HCT116 (cell line): ENCODE measurements around the gene FADD. TPM values are rescaled to one million over a fixed set of nuclear protein-coding genes. Genes with fewer than 3 reads are reported as not detected.

Experiments
- ATAC-seq: fragments of 200-7000 bp; cut with Tn5 transposase; 2 replicates; pipeline ENCODE4 v1.9.1; 2020; ENCODE audit warnings: mild to moderate bottlenecking, moderate library complexity
- BruUV-seq: library from RNA; stranded (reverse); fragments of 400-500 nt; replicated peaks from 2 replicates; lab custom pipeline; 2021; lab: Mats Ljungman, UMichigan
- CTCF ChIA-PET: fragments of 300-600 bp; sonication (Branson Sonifier 250); formaldehyde crosslinking; loops from one replicate; lab custom pipeline; 2021; ENCODE audit warnings: antibody characterized with exemption; lab: Charles Lee
- POLR2A ChIA-PET: fragments of 300-600, 350-600 bp; sonication (Branson Sonifier 250); formaldehyde crosslinking; loops from one replicate; lab custom pipeline; 2021; ENCODE audit warnings: antibody characterized with exemption; lab: Charles Lee
- RAD21 ChIA-PET, 2 experiments: fragments of 300-600 bp; sonication (Branson Sonifier 250); formaldehyde crosslinking; loops; one replicate each; lab custom pipeline; 2023; ENCODE audit warnings: low total read pairs in 2 of 2; ENCODE audit not compliant: uncharacterized antibody in 2 of 2, unreplicated experiment in 2 of 2, low non-redundant PET in 1 of 2; lab: Charles Lee
- DNase-seq: peaks from one replicate; pipeline ENCODE4 v3.0.0-alpha.2; 2010; ENCODE audit warnings: low read depth, low spot score
- H2AFZ ChIP-seq: fragments of 200-600 bp; shearing (Covaris generic), sonication (generic); 2 replicates; pipeline ENCODE4 v1.6.1; 2017; ENCODE audit warnings: low read depth, mixed run types, mixed read lengths, antibody characterized with exemption, low read length; ENCODE audit not compliant: poor library complexity, severe bottlenecking
- H3K27ac ChIP-seq: 2 replicates; pipeline ENCODE4 v1.5.1; 2012; ENCODE audit warnings: low read depth, low read length
- H3K27me3 ChIP-seq: fragments of 200-600 bp; sonication (generic); 2 replicates; pipeline ENCODE4 v1.6.1; 2016; ENCODE audit warnings: mixed run types, low read length, mixed read lengths; ENCODE audit not compliant: insufficient read depth
- H3K36me3 ChIP-seq, 2 experiments: fragments of 200-500 bp in 1 of 2; fragments of 200-600 bp in 1 of 2; sonication (Bioruptor generic) in 1 of 2; sonication (generic) in 1 of 2; 2 replicates each; pipeline versions ENCODE4 v1.5.1 to v1.6.1; 2014 to 2016; ENCODE audit warnings: low read length in 2 of 2, inconsistent platforms in 1 of 2, mixed read lengths in 1 of 2, mixed run types in 1 of 2; ENCODE audit not compliant: insufficient read depth in 2 of 2, control insufficient read depth in 1 of 2
- H3K4me1 ChIP-seq, 2 experiments: fragments of 200-600 bp in 1 of 2; sonication (generic) in 1 of 2; 2 replicates each; pipeline versions ENCODE4 v1.5.1 to v1.6.1; 2012 to 2017; ENCODE audit warnings: low read length in 2 of 2, inconsistent platforms in 1 of 2, mild to moderate bottlenecking in 1 of 2, mixed read lengths in 1 of 2, mixed run types in 1 of 2, moderate library complexity in 1 of 2; ENCODE audit not compliant: insufficient read depth in 2 of 2, control insufficient read depth in 1 of 2
- H3K4me2 ChIP-seq: fragments of 200-600 bp; sonication (generic); 2 replicates; pipeline ENCODE4 v1.6.1; 2017; ENCODE audit warnings: mixed run types, low read length, mixed read lengths
- H3K4me3 ChIP-seq, 2 experiments: fragments of 200-600 bp in 1 of 2; sonication (generic) in 1 of 2; replicated peaks in 1 of 2; 2 replicates each; pipeline ENCODE4 v1.5.1; 2011 to 2016; ENCODE audit warnings: low read length in 2 of 2, control low read depth in 1 of 2, low read depth in 1 of 2, mild to moderate bottlenecking in 1 of 2, mixed read lengths in 1 of 2, mixed run types in 1 of 2
- H3K79me2 ChIP-seq: fragments of 200-600 bp; sonication (generic); 2 replicates; pipeline ENCODE4 v1.6.1; 2017; ENCODE audit warnings: mild to moderate bottlenecking, mixed run types, low read length, moderate library complexity, mixed read lengths; ENCODE audit not compliant: insufficient read depth
- H3K9ac ChIP-seq: fragments of 200-600 bp; sonication (generic); 2 replicates; pipeline ENCODE4 v1.6.1; 2016; ENCODE audit warnings: low read length, mixed read lengths
- H3K9me2 ChIP-seq: fragments of 200-600 bp; sonication (generic), shearing (Covaris generic); 2 replicates; pipeline ENCODE4 v1.6.1; 2017; ENCODE audit warnings: mixed run types, mild to moderate bottlenecking, moderate library complexity; ENCODE audit not compliant: insufficient read depth
- H3K9me3 ChIP-seq, 2 experiments: fragments of 200-500 bp in 1 of 2; fragments of 200-600 bp in 1 of 2; sonication (Bioruptor generic) in 1 of 2; sonication (generic) in 1 of 2; 2 replicates each; pipeline ENCODE4 v1.6.1; 2014 to 2017; ENCODE audit warnings: low read length in 2 of 2, mixed read lengths in 2 of 2, inconsistent platforms in 1 of 2, low read depth in 1 of 2, mild to moderate bottlenecking in 1 of 2, mixed run types in 1 of 2, moderate library complexity in 1 of 2; ENCODE audit not compliant: control insufficient read depth in 1 of 2, insufficient read depth in 1 of 2
- H4K20me1 ChIP-seq: fragments of 200-600 bp; sonication (generic), shearing (Covaris generic); 2 replicates; pipeline ENCODE4 v1.6.1; 2017; ENCODE audit warnings: mixed run types, mild to moderate bottlenecking, moderate library complexity; ENCODE audit not compliant: insufficient read depth
- CBX3 ChIP-seq: IDR thresholded peaks from 2 replicates; pipeline ENCODE4 v1.6.1; 2012; ENCODE audit warnings: low read depth
- CTCF ChIP-seq, 3 experiments: fragments of 200-600 bp in 1 of 3; sonication (generic) in 1 of 3; IDR thresholded peaks in 2 of 3; conservative IDR thresholded peaks in 1 of 3; 2 replicates each; pipeline ENCODE4 v1.5.1; 2012 to 2017; ENCODE audit warnings: low read depth in 2 of 3, low read length in 2 of 3, antibody characterized with exemption in 1 of 3, borderline replicate concordance in 1 of 3, control low read depth in 1 of 3, mild to moderate bottlenecking in 1 of 3, mixed read lengths in 1 of 3, mixed run types in 1 of 3, moderate library complexity in 1 of 3; ENCODE audit not compliant: insufficient read depth in 1 of 3
- ELF1 ChIP-seq: IDR thresholded peaks from 2 replicates; pipeline ENCODE4 v1.6.1; 2012; ENCODE audit warnings: low read depth, borderline replicate concordance
- EZH2phosphoT487 ChIP-seq: fragments of 200-600 bp; IDR thresholded peaks from 2 replicates; pipeline ENCODE4 v1.6.1; 2018; ENCODE audit warnings: antibody characterized with exemption, borderline replicate concordance
- RAD21 ChIP-seq: IDR thresholded peaks from 2 replicates; pipeline ENCODE4 v1.6.1; 2012; ENCODE audit warnings: low read depth, mild to moderate bottlenecking
- SP1 ChIP-seq: IDR thresholded peaks from 2 replicates; pipeline ENCODE4 v1.6.1; 2012; ENCODE audit warnings: low read depth
- SRF ChIP-seq: IDR thresholded peaks from 2 replicates; pipeline ENCODE4 v1.6.1; 2012; ENCODE audit warnings: low read depth
- ZFX ChIP-seq: fragments of 450-650 bp; IDR thresholded peaks from 2 replicates; pipeline ENCODE4 v1.6.1; 2017
- ZNF274 ChIP-seq: fragments of 200-500 bp; sonication (Bioruptor generic); IDR thresholded peaks from 2 replicates; pipeline ENCODE4 v1.6.1; 2014; ENCODE audit warnings: mild to moderate bottlenecking, low read depth, low read length, inconsistent platforms
- intact Hi-C: fragments of 100-400 bp; cut with micrococcal nuclease; formaldehyde crosslinking; loops from 2 replicates; pipeline ENCODE4 v1.10.0; 2022
- total RNA-seq: library from RNA; stranded (reverse); gene quantifications from one replicate; pipeline ENCODE4 v1.2.1, GENCODE V29; 2021; ENCODE audit not compliant: unreplicated experiment

The FADD gene
- total RNA-seq, 1 experiment from 2014 or later = 26.7 TPM

GRCh38 chr11:70156291-70157037 is 46.6 kb upstream of the FADD start:
- Histone ChIP-seq H3K9me2 (no peaks in the 10 kb centered on the region), H3K36me3 (peaks cover 0 to 11% of the 10 kb centered on the region in 2 experiments; a peak in 1 of 4 replicates), H3K9ac (no peak overlapping the region), H3K27ac (no peak overlapping the region), H3K79me2 (no peaks in the 10 kb centered on the region), H3K27me3 (no peaks in the 10 kb centered on the region)
- CTCF ChIA-PET = no interaction called here
- no TSS peak for BruUV-seq
- intact Hi-C loops = no loop called here
- POLR2A ChIA-PET = no interaction called here
- TF ChIP-seq ZFX (no peak), EZH2phosphoT487 (no peak), CBX3 (no peak), ZNF274 (no peak), ELF1 (no peak), SRF (no peak), SP1 (no peak)
- TF ChIP-seq, all 23 proteins: peak for 0
- Histone ChIP-seq H3K4me1 (peaks cover 32 to 33% of the 10 kb centered on the region in 2 experiments), H3K9me3 (no peaks in the 10 kb centered on the region), H3K4me3 (no peak overlapping the region), H4K20me1 (no peaks in the 10 kb centered on the region), H3K4me2 (no peak overlapping the region), H2AFZ (no peak overlapping the region)
- no peak for DNase-seq
- RAD21 ChIA-PET = no interaction called here
- ATAC-seq = no peak

- H3K9ac ChIP-seq = no peak overlapping the region
- no peaks in the 10 kb centered on the region for H4K20me1 ChIP-seq
- H3K4me2 ChIP-seq = peak overlapping the region; percentile 63; the same call in 1 of the 2 replicates
- peak; percentile 13 for DNase-seq
- TF ChIP-seq RAD21 (peak; percentile 66), EZH2phosphoT487 (no peak), CTCF (IDR thresholded peaks at IDR 0.05 in 2 of 3, conservative IDR thresholded peaks at IDR 0.05 in 1 of 3; ENCODE audit: borderline replicate concordance in 1 of 3, insufficient read depth in 1 of 3, low read depth in 2 of 3, low read length in 2 of 3) (peak; percentile 39 to 65 (median 64); a peak in 5 of 6 replicates)
- TF ChIP-seq, all 23 proteins: peak for 2
- H3K27me3 ChIP-seq = no peaks in the 10 kb centered on the region
- H3K9me2 ChIP-seq = no peaks in the 10 kb centered on the region
- H3K79me2 ChIP-seq = no peaks in the 10 kb centered on the region
- ChIA-PET CTCF (interaction anchor here (1.1 kb wide), 1 partner anchor 212 kb away, joined by 3 read pairs; no protein-coding TSS in a partner anchor), RAD21 (no interaction called here), POLR2A (interaction anchor here (1.0 kb wide), 1 partner anchor 78 kb away, joined by 3 read pairs; no protein-coding TSS in a partner anchor)
- H2AFZ ChIP-seq = no peak overlapping the region
- peak; percentile 60 for ATAC-seq
- peaks cover 32 to 33% of the 10 kb centered on the region in 2 experiments for H3K4me1 ChIP-seq
- H3K27ac ChIP-seq = peak overlapping the region; percentile 70; the same call in 1 of the 2 replicates
- H3K9me3 ChIP-seq = no peaks in the 10 kb centered on the region
- H3K36me3 ChIP-seq = peaks cover 0 to 18% of the 10 kb centered on the region in 2 experiments; a peak in 1 of 4 replicates
- BruUV-seq = no TSS peak
- intact Hi-C loops = no loop called here
- no peak overlapping the region for H3K4me3 ChIP-seq
These were observed 44.9 kb upstream of the FADD start for GRCh38 chr11:70158201-70158600.
